CD14-positive monocyte (primary cell): Measurements from ENCODE around the gene PDCD4. TPM values are rescaled to one million over a fixed set of nuclear protein-coding genes. Genes with fewer than 3 reads are reported as not detected.

ENCODE experiments used
- DNase-seq, 3 donors: peaks; one replicate each; pipeline ENCODE4 v3.0.0-alpha.2; 2011 to 2022
- H2AFZ ChIP-seq: 2 replicates; pipeline ENCODE4 v1.6.0; 2012; ENCODE audit warnings: mild to moderate bottlenecking, low read depth, low read length, inconsistent platforms; ENCODE audit not compliant: insufficient read depth, poor library complexity, severe bottlenecking
- H3K27ac ChIP-seq, 2 donors: 1 replicate in 1 of 2; 2 replicates in 1 of 2; pipeline ENCODE4 v1.5.1; 2012 to 2013; ENCODE audit warnings: low read length in 2 of 2, control low read depth in 1 of 2, inconsistent platforms in 1 of 2, low read depth in 1 of 2, mild to moderate bottlenecking in 1 of 2
- H3K27me3 ChIP-seq, 2 donors: one replicate each; pipeline versions ENCODE4 v1.6.0 to v1.6.1; 2011 to 2013; ENCODE audit warnings: low read length in 2 of 2; ENCODE audit not compliant: control insufficient read depth in 2 of 2, insufficient read depth in 2 of 2
- H3K36me3 ChIP-seq, 2 donors: replicated peaks in 1 of 2; 1 replicate in 1 of 2; 2 replicates in 1 of 2; pipeline versions ENCODE4 v1.5.1 to v1.6.1; 2012 to 2013; ENCODE audit warnings: low read length in 2 of 2, control low read depth in 1 of 2, inconsistent platforms in 1 of 2, mild to moderate bottlenecking in 1 of 2; ENCODE audit not compliant: insufficient read depth in 2 of 2, control insufficient read depth in 1 of 2
- H3K4me1 ChIP-seq, 2 donors: 1 replicate in 1 of 2; 2 replicates in 1 of 2; pipeline versions ENCODE4 v1.5.1 to v1.6.1; 2012 to 2013; ENCODE audit warnings: low read length in 2 of 2, control low read depth in 1 of 2, inconsistent platforms in 1 of 2, mild to moderate bottlenecking in 1 of 2, moderate library complexity in 1 of 2; ENCODE audit not compliant: insufficient read depth in 2 of 2, control insufficient read depth in 1 of 2
- H3K4me2 ChIP-seq: replicated peaks from 2 replicates; pipeline ENCODE3; 2012; ENCODE audit warnings: low read length, moderate library complexity, mild to moderate bottlenecking; ENCODE audit not compliant: poor library complexity, severe bottlenecking; ENCODE audit errors: extremely low read depth
- H3K4me3 ChIP-seq, 3 experiments: fragments of 200-600 bp in 1 of 3; sonication (generic) in 1 of 3; replicated peaks in 1 of 3; 1 replicate in 2 of 3; 2 replicates in 1 of 3; pipeline ENCODE4 v1.5.1; 2011 to 2013; ENCODE audit warnings: low read length in 3 of 3, mild to moderate bottlenecking in 3 of 3, control low read depth in 2 of 3, low read depth in 2 of 3, inconsistent platforms in 1 of 3, moderate library complexity in 1 of 3
- H3K79me2 ChIP-seq: 2 replicates; pipeline ENCODE4 v1.6.0; 2012; ENCODE audit warnings: mild to moderate bottlenecking, control low read depth, inconsistent platforms, low read length, moderate library complexity; ENCODE audit not compliant: insufficient read depth
- H3K9ac ChIP-seq: 2 replicates; pipeline ENCODE4 v1.6.0; 2017; ENCODE audit warnings: low read length, mild to moderate bottlenecking; ENCODE audit not compliant: insufficient read depth, poor library complexity, severe bottlenecking
- H3K9me3 ChIP-seq, 2 donors: replicated peaks in 1 of 2; 1 replicate in 1 of 2; 2 replicates in 1 of 2; pipeline versions ENCODE4 v1.5.1 to v1.6.1; 2012 to 2013; ENCODE audit warnings: low read length in 2 of 2, control low read depth in 1 of 2; ENCODE audit not compliant: control insufficient read depth in 1 of 2, insufficient read depth in 1 of 2
- H4K20me1 ChIP-seq: 2 replicates; pipeline ENCODE4 v1.6.0; 2012; ENCODE audit warnings: mild to moderate bottlenecking, low read length, control low read depth, moderate library complexity; ENCODE audit not compliant: insufficient read depth
- H3K27ac Mint-ChIP-seq, 7 donors: one replicate each; pipeline ENCODE4 v1.8.0; 2020; ENCODE audit warnings: mild to moderate bottlenecking in 7 of 7, mixed read lengths in 7 of 7, moderate library complexity in 6 of 7, inconsistent platforms in 2 of 7
- H3K27me3 Mint-ChIP-seq, 3 donors: one replicate each; pipeline ENCODE4 v1.8.0; 2021 to 2022; ENCODE audit warnings: low read depth in 3 of 3, mild to moderate bottlenecking in 3 of 3, mixed read lengths in 3 of 3, moderate library complexity in 3 of 3, inconsistent platforms in 1 of 3
- H3K36me3 Mint-ChIP-seq, 2 donors: one replicate each; pipeline ENCODE4 v1.8.0; 2020; ENCODE audit warnings: mixed read lengths in 2 of 2, inconsistent platforms in 1 of 2, mild to moderate bottlenecking in 1 of 2
- H3K4me1 Mint-ChIP-seq: one replicate; pipeline ENCODE4 v1.8.0; 2020; ENCODE audit warnings: mild to moderate bottlenecking, mixed read lengths
- H3K4me3 Mint-ChIP-seq, 2 donors: one replicate each; pipeline ENCODE4 v1.8.0; 2020; ENCODE audit warnings: mild to moderate bottlenecking in 2 of 2, mixed read lengths in 2 of 2, moderate library complexity in 1 of 2
- H3K9me3 Mint-ChIP-seq, 7 donors: one replicate each; pipeline ENCODE4 v1.8.0; 2020 to 2022; ENCODE audit warnings: mixed read lengths in 7 of 7, mild to moderate bottlenecking in 6 of 7, moderate library complexity in 6 of 7, inconsistent platforms in 2 of 7
- CTCF ChIP-seq: fragments of 200-600 bp; IDR thresholded peaks from one replicate; pipeline ENCODE4 v1.8.0; 2022; ENCODE audit warnings: antibody characterized with exemption, mild to moderate bottlenecking
- WGBS: methylation state at CpG from one replicate; pipeline ENCODE4 v1.1.5; 2013; ENCODE audit warnings: missing lambda C conversion rate; ENCODE audit not compliant: insufficient coverage; 5-methylcytosine and 5-hydroxymethylcytosine counted together
- intact Hi-C, 2 donors: fragments of 100-400 bp; cut with micrococcal nuclease; formaldehyde crosslinking; loops; one replicate each; pipeline versions ENCODE4 v1.15.0 to v1.15.1; 2023
- polyA plus RNA-seq, 3 donors: library from polyadenylated mRNA; depleted of rRNA in 1 of 3; unstranded in 2 of 3; stranded (reverse) in 1 of 3; fragments of 300-500 nt in 2 of 3; fragments of >200 nt in 1 of 3; fragmentation: Illumina TruSeq in 2 of 3; gene quantifications; 1 replicate in 2 of 3; 2 replicates in 1 of 3; pipeline ENCODE4 v1.2.3, GENCODE V29; 2012 to 2021

Gene PDCD4
- polyA plus RNA-seq, 3 donors: 39.8 to 53.4 (median 48.6) TPM

- Histone ChIP-seq H2AFZ (peak overlapping the region; percentile 4), H3K36me3 (no peaks in the 10 kb centered on the region), H3K9me3 (no peaks in the 10 kb centered on the region), H3K4me1 (peaks cover 75 to 76% of the 10 kb centered on the region in 2 donors), H3K4me3 (peak overlapping the region in 1 of 3 experiments; percentile 31), H3K9ac (no peak overlapping the region), H3K79me2 (peaks cover 22% of the 10 kb centered on the region), H3K27me3 (no peaks in the 10 kb centered on the region), H4K20me1 (peaks cover 6% of the 10 kb centered on the region), H3K4me2 (peak overlapping the region; percentile 64), H3K27ac (peak overlapping the region; percentile 61 to 98)
- no peak for TF ChIP-seq CTCF
- no peaks in the 10 kb centered on the region for H3K36me3 Mint-ChIP-seq
- H3K4me3 Mint-ChIP-seq: peak overlapping the region in 1 of 2 donors; percentile 85
- H3K9me3 Mint-ChIP-seq: no peaks in the 10 kb centered on the region
- no CpG with 5 or more reads among the region's 4 CpGs for WGBS
- DNase-seq: no peak
- intact Hi-C loops: no loop called here
- H3K27me3 Mint-ChIP-seq: peaks cover 0 to 5% (median 0%) of the 10 kb centered on the region in 3 donors
- peak overlapping the region; percentile 87 to 96 (median 94) for H3K27ac Mint-ChIP-seq
- H3K4me1 Mint-ChIP-seq: peaks cover 79% of the 10 kb centered on the region
These were observed 3.8 kb upstream of the PDCD4 start for GRCh38 chr10:110867807-110868465.

DNA sequence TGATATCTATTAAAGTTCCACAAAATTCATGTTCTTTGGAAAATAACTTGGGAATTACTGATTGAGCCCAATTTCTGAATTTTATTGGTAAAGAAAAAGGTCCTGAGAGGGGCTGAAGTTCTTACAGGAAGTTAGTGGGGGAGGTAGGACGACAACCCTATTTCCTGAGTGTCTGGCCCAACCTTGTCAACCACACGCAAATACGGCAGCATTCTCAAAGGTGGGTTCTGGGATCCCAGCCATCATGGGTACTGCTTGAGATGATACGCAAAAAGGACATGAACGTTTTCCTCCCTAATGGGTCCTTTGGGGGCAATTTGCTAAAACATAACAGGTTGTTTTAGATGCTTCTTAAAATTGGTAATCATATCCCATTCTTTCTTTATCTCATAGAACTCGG is 2.7 kb upstream of the PDCD4 start:
- Histone ChIP-seq H3K9ac (no peak overlapping the region), H3K4me1 (peaks cover 67 to 76% of the 10 kb centered on the region in 2 donors), H2AFZ (no peak overlapping the region), H3K4me3 (no peak overlapping the region), H3K79me2 (peaks cover 32% of the 10 kb centered on the region), H3K36me3 (no peaks in the 10 kb centered on the region), H3K4me2 (no peak overlapping the region), H3K9me3 (no peaks in the 10 kb centered on the region), H4K20me1 (peaks cover 12% of the 10 kb centered on the region), H3K27me3 (no peaks in the 10 kb centered on the region), H3K27ac (no peak overlapping the region)
- intact Hi-C loops: no loop called here
- H3K36me3 Mint-ChIP-seq: no peaks in the 10 kb centered on the region
- no peaks in the 10 kb centered on the region for H3K9me3 Mint-ChIP-seq
- H3K4me3 Mint-ChIP-seq: no peak overlapping the region
- peak overlapping the region in 1 of 7 donors; percentile 48 for H3K27ac Mint-ChIP-seq
- 0% methylated on average over 1 of the region's 6 CpGs for WGBS
- TF ChIP-seq CTCF: no peak
- peaks cover 0 to 2% (median 0%) of the 10 kb centered on the region in 3 donors for H3K27me3 Mint-ChIP-seq
- peaks cover 70% of the 10 kb centered on the region for H3K4me1 Mint-ChIP-seq
- DNase-seq: no peak
